Measurements from ENCODE around the gene TMTC1.

TMTC1 gene

GRCh38 chr12:29608581-29608980 is 175.2 kb downstream of the TMTC1 start:
- Histone ChIP-seq H3K27ac (no peak overlapping the region), H3K9me3 (ENCODE audit: control insufficient read depth, low read length) (no peaks in the 10 kb centered on the region), H2AFZ (no peak overlapping the region), H3K27me3 (ENCODE audit: control insufficient read depth, insufficient read depth, low read length) (no peaks in the 10 kb centered on the region), H3K4me1 (peaks cover 4% of the 10 kb centered on the region), H3K4me3 (ENCODE audit: low read depth, low read length) (no peak overlapping the region), H3K4me2 (ENCODE audit: low read length) (no peak overlapping the region), H3K36me3 (ENCODE audit: control insufficient read depth, insufficient read depth, low read length) (no peaks in the 10 kb centered on the region), H3K79me2 (peaks cover 4% of the 10 kb centered on the region), H3K9ac (no peak overlapping the region)
- no peak for TF ChIP-seq CTCF (IDR thresholded peaks at IDR 0.05)

- no peak overlapping the region for H3K27ac ChIP-seq
- no peaks in the 10 kb centered on the region for H3K9me3 ChIP-seq (ENCODE audit: control insufficient read depth, low read length)
- TF ChIP-seq CTCF (IDR thresholded peaks at IDR 0.05): no peak
- H3K4me1 ChIP-seq: no peaks in the 10 kb centered on the region
- no peaks in the 10 kb centered on the region for H3K79me2 ChIP-seq
- H3K36me3 ChIP-seq (ENCODE audit: control insufficient read depth, insufficient read depth, low read length): no peaks in the 10 kb centered on the region
- H3K4me3 ChIP-seq (ENCODE audit: low read depth, low read length): no peak overlapping the region
- H3K4me2 ChIP-seq (ENCODE audit: low read length): no peak overlapping the region
- H3K9ac ChIP-seq: no peak overlapping the region
- no peaks in the 10 kb centered on the region for H3K27me3 ChIP-seq (ENCODE audit: control insufficient read depth, insufficient read depth, low read length)
- H2AFZ ChIP-seq: no peak overlapping the region
Measured at GRCh38 chr12:29599381-29599780, 184.4 kb downstream of the TMTC1 start.

GRCh38 chr12:29595071-29595755 is 188.5 kb downstream of the TMTC1 start:
- Histone ChIP-seq H3K4me2 (ENCODE audit: low read length) (no peak overlapping the region), H2AFZ (no peak overlapping the region), H3K27ac (no peak overlapping the region), H3K36me3 (ENCODE audit: control insufficient read depth, insufficient read depth, low read length) (no peaks in the 10 kb centered on the region), H3K9me3 (ENCODE audit: control insufficient read depth, low read length) (no peaks in the 10 kb centered on the region), H3K79me2 (no peaks in the 10 kb centered on the region), H3K4me3 (ENCODE audit: low read depth, low read length) (no peak overlapping the region), H3K27me3 (ENCODE audit: control insufficient read depth, insufficient read depth, low read length) (no peaks in the 10 kb centered on the region), H3K9ac (no peak overlapping the region), H3K4me1 (peaks cover 24% of the 10 kb centered on the region)
- no peak for TF ChIP-seq CTCF (IDR thresholded peaks at IDR 0.05)

- H3K79me2 ChIP-seq: no peaks in the 10 kb centered on the region
- H2AFZ ChIP-seq: no peak overlapping the region
- H3K4me2 ChIP-seq (ENCODE audit: low read length): no peak overlapping the region
- H3K9ac ChIP-seq: no peak overlapping the region
- no peak for TF ChIP-seq CTCF (IDR thresholded peaks at IDR 0.05)
- H3K27me3 ChIP-seq (ENCODE audit: control insufficient read depth, insufficient read depth, low read length): no peaks in the 10 kb centered on the region
- no peaks in the 10 kb centered on the region for H3K36me3 ChIP-seq (ENCODE audit: control insufficient read depth, insufficient read depth, low read length)
- H3K27ac ChIP-seq: peak overlapping the region; percentile 93
- no peaks in the 10 kb centered on the region for H3K9me3 ChIP-seq (ENCODE audit: control insufficient read depth, low read length)
- H3K4me1 ChIP-seq: peaks cover 45% of the 10 kb centered on the region
- H3K4me3 ChIP-seq (ENCODE audit: low read depth, low read length): no peak overlapping the region
Measured at GRCh38 chr12:29593001-29593400, 190.7 kb downstream of the TMTC1 start.
